Stomach (tissue), 9 donors: Measurements from ENCODE around the gene NCKAP5. TPM values are rescaled to one million over a fixed set of nuclear protein-coding genes. Genes with fewer than 3 reads are reported as not detected.

Experiments used
- DNase-seq, 2 donors: peaks; one replicate each; pipeline versions ENCODE4 v3.0.0 to v3.0.0-alpha.2; 2013 to 2019
- H3K27ac ChIP-seq, 5 donors: fragments of 200-600 bp in 4 of 5; sonication (generic) in 4 of 5; one replicate each; pipeline ENCODE4 v1.5.1; 2013 to 2019; ENCODE audit warnings: mild to moderate bottlenecking in 1 of 5, moderate library complexity in 1 of 5
- H3K27me3 ChIP-seq, 3 donors: fragments of 200-600 bp; sonication (generic); one replicate each; pipeline ENCODE4 v1.5.1; 2017 to 2019; ENCODE audit warnings: mixed run types in 1 of 3
- H3K36me3 ChIP-seq, 4 donors: fragments of 200-600 bp; sonication (generic); 1 replicate in 3 of 4; 2 replicates in 1 of 4; pipeline ENCODE4 v1.5.1; 2016 to 2019
- H3K4me1 ChIP-seq, 4 donors: fragments of 200-600 bp; sonication (generic); one replicate each; pipeline ENCODE4 v1.5.1; 2016 to 2019
- H3K4me3 ChIP-seq, 4 donors: fragments of 200-600 bp; sonication (generic) in 3 of 4; one replicate each; pipeline ENCODE4 v1.5.1; 2016 to 2019; ENCODE audit warnings: mild to moderate bottlenecking in 1 of 4
- H3K9me3 ChIP-seq, 4 donors: fragments of 200-600 bp; sonication (generic); one replicate each; pipeline ENCODE4 v1.5.1; 2016 to 2019
- EP300 ChIP-seq: sonication (generic); formaldehyde crosslinking; IDR thresholded peaks from one replicate; pipeline ENCODE4 v1.6.1; 2017; ENCODE audit warnings: antibody characterized with exemption
- POLR2A ChIP-seq, 4 donors: fragments of 450-650 bp; IDR thresholded peaks; one replicate each; pipeline ENCODE4 v1.6.1; 2016; ENCODE audit warnings: antibody characterized with exemption in 4 of 4, control low read depth in 2 of 4, mild to moderate bottlenecking in 1 of 4, moderate library complexity in 1 of 4
- POLR2AphosphoS5 ChIP-seq, 3 donors: sonication (generic); formaldehyde crosslinking; IDR thresholded peaks; one replicate each; pipeline ENCODE4 v1.6.1; 2016; ENCODE audit warnings: antibody characterized with exemption in 3 of 3
- WGBS, 5 donors: extraction: QIAGEN DNeasy Blood & Tissue Kit in 3 of 5; methylation state at CpG; one replicate each; pipeline versions ENCODE4 v1.1.5 to v1.1.7; 2013 to 2018; 5-methylcytosine and 5-hydroxymethylcytosine counted together
- intact Hi-C: fragments of 100-400 bp; cut with DNase I; formaldehyde crosslinking; loops from one replicate; pipeline ENCODE4 v1.15.1; 2023; ENCODE audit warnings: low total_unique reads
- polyA plus RNA-seq, 3 donors: library from polyadenylated mRNA; stranded (reverse); fragments of 200-250 nt; gene quantifications; one replicate each; pipeline ENCODE4 v1.2.3, GENCODE V29; 2013
- total RNA-seq, 5 donors: library from RNA; depleted of rRNA; stranded (reverse); fragments of >200 nt; gene quantifications; one replicate each; pipeline versions ENCODE4 v1.1.0 to v1.2.3, GENCODE V29; 2014 to 2016
- TF ChIP-seq, protein P1 (sequence below), 7 experiments: fragments of 450-650 bp in 4 of 7; fragments of 200-600 bp in 3 of 7; sonication (generic) in 3 of 7; IDR thresholded peaks; one replicate each; pipeline ENCODE4 v1.5.1; 2016 to 2019; ENCODE audit warnings: antibody characterized with exemption in 7 of 7, control low read depth in 2 of 7, mild to moderate bottlenecking in 1 of 7
- donor health status: healthy with polysubstance abuse.
- donor health status: Bipolar disorder and iron deficiency.
- donor health status: healthy.

Gene NCKAP5
- total and polyA plus RNA-seq, 8 donors, result 0.58 to 8.0 (median 1.6) TPM; not detected in 1

DNA sequence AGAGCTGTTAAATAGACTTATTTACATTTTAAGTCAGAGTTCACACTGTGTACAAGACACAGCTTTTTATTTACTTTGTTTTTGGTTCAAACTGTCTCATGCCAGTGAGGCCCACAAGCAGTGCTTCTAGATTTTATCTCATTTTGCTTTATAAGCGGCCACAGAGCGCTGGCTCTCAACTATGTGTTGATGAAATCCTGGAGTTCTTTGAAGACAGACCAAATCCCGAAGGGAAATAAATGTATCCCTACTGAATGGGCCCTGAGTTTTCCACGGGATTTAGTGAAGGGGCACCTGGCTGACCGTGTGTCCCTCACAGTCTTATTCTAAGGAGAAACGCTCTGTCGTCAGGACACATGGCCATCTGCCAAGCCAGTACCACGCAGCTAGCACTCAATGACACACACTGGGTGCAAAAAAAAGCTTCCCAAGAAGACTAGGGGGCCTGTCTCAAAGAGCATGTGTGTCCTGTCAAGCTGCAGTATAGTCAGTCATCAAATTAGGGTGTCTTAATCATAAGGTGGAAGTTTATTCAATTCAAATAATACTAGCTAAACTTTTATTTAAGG, 921.6 kb downstream of the NCKAP5 start:
- intact Hi-C loops, result no loop called here
- Histone ChIP-seq H3K36me3 (peaks cover 0 to 7% (median 0%) of the 10 kb centered on the region in 4 donors), H3K4me3 (no peak overlapping the region), H3K9me3 (no peaks in the 10 kb centered on the region), H3K27me3 (no peaks in the 10 kb centered on the region), H3K4me1 (no peaks in the 10 kb centered on the region), H3K27ac (no peak overlapping the region)
- DNase-seq, result no peak
- WGBS, 5 donors, result 77 to 87% (median 79%) methylated on average over 8 of the region's 8 CpGs
- TF ChIP-seq, protein P1, sequence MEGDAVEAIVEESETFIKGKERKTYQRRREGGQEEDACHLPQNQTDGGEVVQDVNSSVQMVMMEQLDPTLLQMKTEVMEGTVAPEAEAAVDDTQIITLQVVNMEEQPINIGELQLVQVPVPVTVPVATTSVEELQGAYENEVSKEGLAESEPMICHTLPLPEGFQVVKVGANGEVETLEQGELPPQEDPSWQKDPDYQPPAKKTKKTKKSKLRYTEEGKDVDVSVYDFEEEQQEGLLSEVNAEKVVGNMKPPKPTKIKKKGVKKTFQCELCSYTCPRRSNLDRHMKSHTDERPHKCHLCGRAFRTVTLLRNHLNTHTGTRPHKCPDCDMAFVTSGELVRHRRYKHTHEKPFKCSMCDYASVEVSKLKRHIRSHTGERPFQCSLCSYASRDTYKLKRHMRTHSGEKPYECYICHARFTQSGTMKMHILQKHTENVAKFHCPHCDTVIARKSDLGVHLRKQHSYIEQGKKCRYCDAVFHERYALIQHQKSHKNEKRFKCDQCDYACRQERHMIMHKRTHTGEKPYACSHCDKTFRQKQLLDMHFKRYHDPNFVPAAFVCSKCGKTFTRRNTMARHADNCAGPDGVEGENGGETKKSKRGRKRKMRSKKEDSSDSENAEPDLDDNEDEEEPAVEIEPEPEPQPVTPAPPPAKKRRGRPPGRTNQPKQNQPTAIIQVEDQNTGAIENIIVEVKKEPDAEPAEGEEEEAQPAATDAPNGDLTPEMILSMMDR (IDR thresholded peaks at IDR 0.05), result no peak
- TF ChIP-seq POLR2A (IDR thresholded peaks at IDR 0.05) (no peak), EP300 (no peak), POLR2AphosphoS5 (IDR thresholded peaks at IDR 0.05) (no peak)

GRCh38 chr2:132645722-132646539, 922.3 kb downstream of the NCKAP5 start:
- H3K27me3 ChIP-seq, result no peaks in the 10 kb centered on the region
- H3K27ac ChIP-seq, result no peak overlapping the region
- H3K4me3 ChIP-seq, result no peak overlapping the region
- 80 to 83% (median 80%) methylated on average over 17 to 18 of the region's 18 CpGs for WGBS, 5 donors
- intact Hi-C loops, result no loop called here
- peaks cover 0 to 7% (median 0%) of the 10 kb centered on the region in 4 donors for H3K36me3 ChIP-seq
- H3K4me1 ChIP-seq, result no peaks in the 10 kb centered on the region
- DNase-seq, result no peak
- TF ChIP-seq POLR2A (IDR thresholded peaks at IDR 0.05) (no peak), EP300 (no peak), POLR2AphosphoS5 (IDR thresholded peaks at IDR 0.05) (no peak)
- TF ChIP-seq, protein P1 (IDR thresholded peaks at IDR 0.05), result no peak
- no peaks in the 10 kb centered on the region for H3K9me3 ChIP-seq

- H3K4me3 ChIP-seq, result no peak overlapping the region
- peaks cover 0 to 7% (median 0%) of the 10 kb centered on the region in 4 donors for H3K36me3 ChIP-seq
- no peak for DNase-seq
- no peak overlapping the region for H3K27ac ChIP-seq
- no peaks in the 10 kb centered on the region for H3K9me3 ChIP-seq
- TF ChIP-seq POLR2A (IDR thresholded peaks at IDR 0.05), result no peak
- TF ChIP-seq POLR2AphosphoS5 (IDR thresholded peaks at IDR 0.05), result no peak
- TF ChIP-seq, protein P1 (IDR thresholded peaks at IDR 0.05), result no peak
- no peak for TF ChIP-seq EP300
- no peaks in the 10 kb centered on the region for H3K4me1 ChIP-seq
- intact Hi-C loops, result no loop called here
- 79 to 94% (median 88%) methylated on average over 35 of the region's 35 CpGs for WGBS, 5 donors
- no peaks in the 10 kb centered on the region for H3K27me3 ChIP-seq
Observed at GRCh38 chr2:132645176-132645575, 923.1 kb downstream of the NCKAP5 start.

DNA sequence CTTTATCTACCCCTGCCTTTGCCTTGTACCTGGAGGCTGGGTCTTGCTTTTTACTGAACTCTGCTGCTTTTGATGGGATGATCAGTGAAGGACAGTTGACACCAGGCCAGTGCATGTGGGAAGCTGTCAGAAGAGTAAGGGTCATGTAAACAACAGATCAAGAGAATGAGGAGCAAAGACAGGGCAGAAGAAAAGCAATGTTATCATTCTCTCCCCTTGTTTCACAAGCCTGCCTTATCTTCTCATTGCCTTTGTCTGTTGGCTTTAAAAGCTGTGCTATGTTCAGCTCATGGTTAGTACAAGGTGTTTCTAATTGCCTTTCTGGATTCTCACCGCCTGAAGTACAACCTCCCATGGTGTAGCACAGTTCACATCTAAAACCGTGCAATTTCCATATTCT, 925.8 kb downstream of the NCKAP5 start:
- Histone ChIP-seq H3K27me3 (no peaks in the 10 kb centered on the region), H3K36me3 (peaks cover 0 to 7% (median 0%) of the 10 kb centered on the region in 4 donors), H3K9me3 (no peaks in the 10 kb centered on the region), H3K27ac (no peak overlapping the region), H3K4me3 (no peak overlapping the region), H3K4me1 (no peaks in the 10 kb centered on the region)
- intact Hi-C loops, result no loop called here
- WGBS, 5 donors, result 25 to 62% (median 46%) methylated on average over 2 of the region's 2 CpGs
- TF ChIP-seq EP300 (no peak), POLR2AphosphoS5 (IDR thresholded peaks at IDR 0.05) (no peak), POLR2A (IDR thresholded peaks at IDR 0.05) (no peak)
- TF ChIP-seq, protein P1 (IDR thresholded peaks at IDR 0.05), result no peak
- DNase-seq, result no peak
